HEK293 (cell line): ENCODE results near the gene CLEC12A.

Experiments used
- CTCF ChIP-seq: fragments of 450-650 bp; formaldehyde crosslinking; IDR thresholded peaks from 2 replicates; pipeline ENCODE4 v1.5.1; 2016; ENCODE audit warnings: missing biosample characterization, missing genetic modification characterization
- ZNF133 ChIP-seq: fragments of 450-650 bp; formaldehyde crosslinking; IDR thresholded peaks from 2 replicates; pipeline ENCODE4 v1.5.1; 2016; ENCODE audit warnings: missing biosample characterization, missing genetic modification characterization
- ZNF157 ChIP-seq: fragments of 450-650 bp; formaldehyde crosslinking; IDR thresholded peaks from 2 replicates; pipeline ENCODE4 v1.5.1; 2016; ENCODE audit warnings: missing biosample characterization, missing genetic modification characterization

GRCh38 chr12:10012630-10013330 lies 41.6 kb downstream of the CLEC12A start:
- TF ChIP-seq CTCF (tag by site-specific recombination) = no peak
- TF ChIP-seq ZNF157 (tag by site-specific recombination) = no peak
- no peak for TF ChIP-seq ZNF133
